Measurements from ENCODE around the gene CSNK2A2. TPM values are rescaled to one million over a fixed set of nuclear protein-coding genes. Genes with fewer than 3 reads are reported as not detected.
A peak's percentile ranks its signal among the peaks of the same experiment; 100 is the strongest.

Gene CSNK2A2
- total RNA-seq, 1 donor from 2014 or later, result 96.2 TPM

- Mint-ChIP-seq H3K36me3 (ENCODE audit: low read depth, unreplicated experiment) (no peaks in the 10 kb centered on the region), H3K4me3 (ENCODE audit: unreplicated experiment) (peak overlapping the region; percentile 11), H3K9me3 (ENCODE audit: unreplicated experiment) (peaks cover 5% of the 10 kb centered on the region), H3K27me3 (ENCODE audit: low read depth, unreplicated experiment) (no peaks in the 10 kb centered on the region), H3K4me1 (ENCODE audit: low read depth, unreplicated experiment) (peaks cover 34% of the 10 kb centered on the region), H3K27ac (ENCODE audit: unreplicated experiment) (no peak overlapping the region)
- H3K4me2 ChIP-seq (ENCODE audit: low read length), result peak overlapping the region; percentile 89
- no peak for TF ChIP-seq EZH2 (IDR thresholded peaks at IDR 0.05; ENCODE audit: insufficient read depth, low read length)
- TF ChIP-seq CTCF (IDR thresholded peaks at IDR 0.05; ENCODE audit: insufficient read depth, low read depth, low read length), result no peak
- no peaks in the 10 kb centered on the region for H3K9me3 ChIP-seq (ENCODE audit: insufficient read depth, low read depth, low read length)
- H3K4me3 ChIP-seq (ENCODE audit: insufficient read depth, low read depth, low read length), result peak overlapping the region; percentile 96
- H3K27me3 ChIP-seq (ENCODE audit: insufficient read depth, low read length), result no peaks in the 10 kb centered on the region
- no peaks in the 10 kb centered on the region for H3K36me3 ChIP-seq (ENCODE audit: insufficient read depth, low read length)
- H3K4me1 ChIP-seq (ENCODE audit: insufficient read depth, low read length), result peaks cover 23% of the 10 kb centered on the region
- no peak for DNase-seq (ENCODE audit: low read depth)
- H3K9ac ChIP-seq (ENCODE audit: low read length), result peak overlapping the region; percentile 95
- H3K79me2 ChIP-seq (ENCODE audit: insufficient read depth, low read length), result peaks cover 64% of the 10 kb centered on the region
- H4K20me1 ChIP-seq (ENCODE audit: insufficient read depth, low read length), result peaks cover 63% of the 10 kb centered on the region
- no peak for FAIRE-seq
- H3K27ac ChIP-seq (ENCODE audit: low read depth, low read length), result peak overlapping the region; percentile 60
- no peak overlapping the region for H2AFZ ChIP-seq (ENCODE audit: low read depth, low read length)
These were observed 71.4 kb downstream of the CSNK2A2 start for GRCh38 chr16:58126451-58126961.

- TF ChIP-seq EZH2 (IDR thresholded peaks at IDR 0.05; ENCODE audit: insufficient read depth, low read length) (no peak), CTCF (IDR thresholded peaks at IDR 0.05; ENCODE audit: insufficient read depth, low read depth, low read length) (no peak)
- no peak overlapping the region for H3K4me3 ChIP-seq (ENCODE audit: insufficient read depth, low read depth, low read length)
- H3K27me3 Mint-ChIP-seq (ENCODE audit: low read depth, unreplicated experiment), result no peaks in the 10 kb centered on the region
- H3K36me3 Mint-ChIP-seq (ENCODE audit: low read depth, unreplicated experiment), result no peaks in the 10 kb centered on the region
- no peaks in the 10 kb centered on the region for H3K27me3 ChIP-seq (ENCODE audit: insufficient read depth, low read length)
- DNase-seq (ENCODE audit: low read depth) (no peak), FAIRE-seq (no peak)
- H3K27ac ChIP-seq (ENCODE audit: low read depth, low read length), result no peak overlapping the region
- no peak overlapping the region for H3K27ac Mint-ChIP-seq (ENCODE audit: unreplicated experiment)
- H2AFZ ChIP-seq (ENCODE audit: low read depth, low read length), result no peak overlapping the region
- peaks cover 5% of the 10 kb centered on the region for H3K9me3 Mint-ChIP-seq (ENCODE audit: unreplicated experiment)
- H3K36me3 ChIP-seq (ENCODE audit: insufficient read depth, low read length), result no peaks in the 10 kb centered on the region
- H3K4me3 Mint-ChIP-seq (ENCODE audit: unreplicated experiment), result no peak overlapping the region
- no peaks in the 10 kb centered on the region for H3K9me3 ChIP-seq (ENCODE audit: insufficient read depth, low read depth, low read length)
- H3K4me2 ChIP-seq (ENCODE audit: low read length), result peak overlapping the region; percentile 30
- H3K79me2 ChIP-seq (ENCODE audit: insufficient read depth, low read length), result peaks cover 70% of the 10 kb centered on the region
- peaks cover 70% of the 10 kb centered on the region for H4K20me1 ChIP-seq (ENCODE audit: insufficient read depth, low read length)
- peaks cover 41% of the 10 kb centered on the region for H3K4me1 Mint-ChIP-seq (ENCODE audit: low read depth, unreplicated experiment)
- peaks cover 29% of the 10 kb centered on the region for H3K4me1 ChIP-seq (ENCODE audit: insufficient read depth, low read length)
- H3K9ac ChIP-seq (ENCODE audit: low read length), result no peak overlapping the region
These were observed 72.0 kb downstream of the CSNK2A2 start for GRCh38 chr16:58125781-58126335.

GRCh38 chr16:58125041-58125440, 72.9 kb downstream of the CSNK2A2 start:
- no peaks in the 10 kb centered on the region for H3K27me3 ChIP-seq (ENCODE audit: insufficient read depth, low read length)
- no peak overlapping the region for H3K27ac Mint-ChIP-seq (ENCODE audit: unreplicated experiment)
- peaks cover 78% of the 10 kb centered on the region for H4K20me1 ChIP-seq (ENCODE audit: insufficient read depth, low read length)
- no peak overlapping the region for H3K27ac ChIP-seq (ENCODE audit: low read depth, low read length)
- peaks cover 78% of the 10 kb centered on the region for H3K79me2 ChIP-seq (ENCODE audit: insufficient read depth, low read length)
- H3K9me3 ChIP-seq (ENCODE audit: insufficient read depth, low read depth, low read length), result no peaks in the 10 kb centered on the region
- TF ChIP-seq CTCF (IDR thresholded peaks at IDR 0.05; ENCODE audit: insufficient read depth, low read depth, low read length), result no peak
- no peak for TF ChIP-seq EZH2 (IDR thresholded peaks at IDR 0.05; ENCODE audit: insufficient read depth, low read length)
- H2AFZ ChIP-seq (ENCODE audit: low read depth, low read length), result no peak overlapping the region
- H3K4me3 ChIP-seq (ENCODE audit: insufficient read depth, low read depth, low read length), result no peak overlapping the region
- H3K9ac ChIP-seq (ENCODE audit: low read length), result no peak overlapping the region
- H3K4me1 Mint-ChIP-seq (ENCODE audit: low read depth, unreplicated experiment), result peaks cover 49% of the 10 kb centered on the region
- H3K4me3 Mint-ChIP-seq (ENCODE audit: unreplicated experiment), result no peak overlapping the region
- H3K9me3 Mint-ChIP-seq (ENCODE audit: unreplicated experiment), result peaks cover 5% of the 10 kb centered on the region
- H3K27me3 Mint-ChIP-seq (ENCODE audit: low read depth, unreplicated experiment), result no peaks in the 10 kb centered on the region
- FAIRE-seq (no peak), DNase-seq (ENCODE audit: low read depth) (no peak)
- H3K4me1 ChIP-seq (ENCODE audit: insufficient read depth, low read length), result peaks cover 32% of the 10 kb centered on the region
- no peak overlapping the region for H3K4me2 ChIP-seq (ENCODE audit: low read length)
- no peaks in the 10 kb centered on the region for H3K36me3 Mint-ChIP-seq (ENCODE audit: low read depth, unreplicated experiment)
- H3K36me3 ChIP-seq (ENCODE audit: insufficient read depth, low read length), result no peaks in the 10 kb centered on the region

All from astrocyte (in vitro differentiated cells and primary cell).